ENCODE data around the gene GPSM1. TPM values are rescaled to one million over a fixed set of nuclear protein-coding genes. Genes with fewer than 3 reads are reported as not detected.

The GPSM1 gene
- total RNA-seq, 4 donors from 2014 or later: 28.8 to 95.1 (median 38.1) TPM

- no peak for DNase-seq (ENCODE audit: low spot score in 2 of 2)
- Histone ChIP-seq H3K4me3 (no peak overlapping the region), H3K4me1 (peaks cover 0 to 54% (median 26%) of the 10 kb centered on the region in 4 donors), H3K27ac (peak overlapping the region in 2 of 4 donors; percentile 62 to 80), H3K27me3 (no peaks in the 10 kb centered on the region), H3K36me3 (peaks cover 0 to 85% (median 0%) of the 10 kb centered on the region in 3 donors), H3K9me3 (no peaks in the 10 kb centered on the region)
- TF ChIP-seq CTCF (IDR thresholded peaks at IDR 0.05) (no peak), POLR2A (IDR thresholded peaks at IDR 0.05) (no peak), EP300 (IDR thresholded peaks at IDR 0.05) (no peak)
- WGBS, 2 donors: 59 to 71% methylated on average over 22 to 26 of the region's 30 CpGs
Observed at GRCh38 chr9:136336156-136336870, 9.0 kb downstream of the GPSM1 start.

GRCh38 chr9:136336881-136337280 is 9.5 kb downstream of the GPSM1 start:
- Histone ChIP-seq H3K36me3 (peaks cover 0 to 81% (median 0%) of the 10 kb centered on the region in 3 donors), H3K27ac (peak overlapping the region in 2 of 4 donors; percentile 62 to 80), H3K27me3 (no peaks in the 10 kb centered on the region), H3K4me1 (peaks cover 0 to 54% (median 29%) of the 10 kb centered on the region in 4 donors), H3K9me3 (no peaks in the 10 kb centered on the region), H3K4me3 (no peak overlapping the region)
- TF ChIP-seq EP300 (IDR thresholded peaks at IDR 0.05) (no peak), POLR2A (IDR thresholded peaks at IDR 0.05) (no peak), CTCF (IDR thresholded peaks at IDR 0.05) (no peak)
- WGBS, 2 donors: 91% methylated on average over 12 of the region's 23 CpGs; no CpG with 5 or more reads in 1 of the 2 donors
- DNase-seq (ENCODE audit: low spot score in 2 of 2): no peak

- H3K4me3 ChIP-seq: no peak overlapping the region
- H3K27ac ChIP-seq: peak overlapping the region in 1 of 4 donors; percentile 93
- DNase-seq (ENCODE audit: low spot score in 2 of 2): no peak
- H3K36me3 ChIP-seq: peaks cover 0 to 75% (median 0%) of the 10 kb centered on the region in 3 donors
- no peak for TF ChIP-seq EP300 (IDR thresholded peaks at IDR 0.05)
- no peak for TF ChIP-seq POLR2A (IDR thresholded peaks at IDR 0.05)
- TF ChIP-seq CTCF (IDR thresholded peaks at IDR 0.05): no peak
- no peaks in the 10 kb centered on the region for H3K9me3 ChIP-seq
- H3K4me1 ChIP-seq: peaks cover 0 to 58% (median 31%) of the 10 kb centered on the region in 4 donors
- 75 to 76% methylated on average over 20 to 23 of the region's 43 CpGs for WGBS, 2 donors
- H3K27me3 ChIP-seq: no peaks in the 10 kb centered on the region
Observed at GRCh38 chr9:136337416-136338395, 10.4 kb downstream of the GPSM1 start.

GRCh38 chr9:136338511-136338910 is 11.2 kb downstream of the GPSM1 start:
- no peak overlapping the region for H3K4me3 ChIP-seq
- H3K27ac ChIP-seq: peak overlapping the region in 2 of 4 donors; percentile 91 to 93
- no peaks in the 10 kb centered on the region for H3K9me3 ChIP-seq
- peaks cover 0 to 66% (median 33%) of the 10 kb centered on the region in 4 donors for H3K4me1 ChIP-seq
- DNase-seq (ENCODE audit: low spot score in 2 of 2): no peak
- 89 to 91% methylated on average over 3 to 18 of the region's 25 CpGs for WGBS, 2 donors
- H3K27me3 ChIP-seq: no peaks in the 10 kb centered on the region
- TF ChIP-seq EP300 (IDR thresholded peaks at IDR 0.05) (no peak), POLR2A (IDR thresholded peaks at IDR 0.05) (no peak), CTCF (IDR thresholded peaks at IDR 0.05) (no peak)
- peaks cover 0 to 69% (median 0%) of the 10 kb centered on the region in 3 donors for H3K36me3 ChIP-seq

Data from tibial nerve (tissue), 4 donors.